ENCODE results near the gene PIKFYVE. TPM values are rescaled to one million over a fixed set of nuclear protein-coding genes. Genes with fewer than 3 reads are reported as not detected.
A peak's percentile ranks its signal among the peaks of the same experiment; 100 is the strongest.

PIKFYVE gene
- total RNA-seq, 1 experiment from 2014 or later, result 27.2 TPM

GRCh38 chr2:208252716-208253492, 13.2 kb upstream of the PIKFYVE start:
- Histone ChIP-seq H3K79me1 (ENCODE audit: insufficient read depth, low read depth, low read length, poor library complexity, severe bottlenecking) (peaks cover 7% of the 10 kb centered on the region), H3K23me2 (ENCODE audit: insufficient read length, low read depth, low read length, poor library complexity, severe bottlenecking) (peaks cover 6% of the 10 kb centered on the region), H2AFZ (ENCODE audit: low read length) (no peak overlapping the region), H2BK12ac (ENCODE audit: insufficient read length, low read depth, low read length) (no peak overlapping the region), H4K20me1 (ENCODE audit: control insufficient read depth, insufficient read depth, insufficient read length) (no peaks in the 10 kb centered on the region), H3K27ac (ENCODE audit: insufficient read length, low read depth, low read length) (no peak overlapping the region), H4K5ac (ENCODE audit: insufficient read length, low read depth, low read length) (no peak overlapping the region), H3K9ac (ENCODE audit: extremely low read depth, insufficient read length, low read length) (no peak overlapping the region), H3K4me2 (ENCODE audit: insufficient read depth, insufficient read length, low read length) (peak overlapping the region; percentile 79), H3K18ac (ENCODE audit: insufficient read length, low read depth, low read length) (no peak overlapping the region), H3K4ac (ENCODE audit: low read depth, low read length) (no peak overlapping the region), H3K4me1 (ENCODE audit: insufficient read depth, low read length) (peaks cover 2% of the 10 kb centered on the region; the same call in 1 of the 2 replicates), H3K23ac (ENCODE audit: insufficient read length, low read depth, low read length) (no peak overlapping the region), H2BK120ac (ENCODE audit: low read depth, low read length, poor library complexity, severe bottlenecking) (no peak overlapping the region), H2BK20ac (ENCODE audit: low read depth, low read length, poor library complexity, severe bottlenecking) (no peak overlapping the region), H3K14ac (ENCODE audit: insufficient read depth, low read length) (no peak overlapping the region), H2AK5ac (ENCODE audit: insufficient read length, low read length) (no peak overlapping the region), H4K8ac (replicated peaks; ENCODE audit: insufficient read length, low read depth, low read length) (no peak overlapping the region), H2BK5ac (ENCODE audit: insufficient read length, low read length) (no peak overlapping the region), H3K79me2 (ENCODE audit: insufficient read depth, low read length) (peaks cover 11% of the 10 kb centered on the region; the same call in 1 of the 2 replicates), H2BK15ac (ENCODE audit: low read depth, low read length) (no peak overlapping the region), H3T11ph (ENCODE audit: low read length) (no peak overlapping the region), H3K56ac (ENCODE audit: insufficient read length, low read depth, low read length) (no peak overlapping the region), H3K27me3 (ENCODE audit: insufficient read depth, low read length) (no peaks in the 10 kb centered on the region), H4K91ac (ENCODE audit: insufficient read length, low read depth, low read length) (no peak overlapping the region), H3K9me3 (ENCODE audit: control insufficient read depth, low read depth, low read length) (no peaks in the 10 kb centered on the region)
- no peak for DNase-seq
- Mint-ChIP-seq H3K4me1 (peaks cover 43 to 49% of the 10 kb centered on the region in 2 experiments), H3K27ac (peak overlapping the region; percentile 19 to 85 (median 85); a peak in 6 of 7 replicates), H3K4me3 (peak overlapping the region; percentile 97 to 99), H3K27me3 (ENCODE audit: low read depth) (no peaks in the 10 kb centered on the region), H3K9me3 (no peaks in the 10 kb centered on the region), H3K36me3 (ENCODE audit: insufficient read depth in 1 of 3, low read depth in 3 of 3) (peaks cover 43 to 59% (median 54%) of the 10 kb centered on the region in 3 experiments; a peak in 6 of 7 replicates)
- TF ChIP-seq, protein P1, sequence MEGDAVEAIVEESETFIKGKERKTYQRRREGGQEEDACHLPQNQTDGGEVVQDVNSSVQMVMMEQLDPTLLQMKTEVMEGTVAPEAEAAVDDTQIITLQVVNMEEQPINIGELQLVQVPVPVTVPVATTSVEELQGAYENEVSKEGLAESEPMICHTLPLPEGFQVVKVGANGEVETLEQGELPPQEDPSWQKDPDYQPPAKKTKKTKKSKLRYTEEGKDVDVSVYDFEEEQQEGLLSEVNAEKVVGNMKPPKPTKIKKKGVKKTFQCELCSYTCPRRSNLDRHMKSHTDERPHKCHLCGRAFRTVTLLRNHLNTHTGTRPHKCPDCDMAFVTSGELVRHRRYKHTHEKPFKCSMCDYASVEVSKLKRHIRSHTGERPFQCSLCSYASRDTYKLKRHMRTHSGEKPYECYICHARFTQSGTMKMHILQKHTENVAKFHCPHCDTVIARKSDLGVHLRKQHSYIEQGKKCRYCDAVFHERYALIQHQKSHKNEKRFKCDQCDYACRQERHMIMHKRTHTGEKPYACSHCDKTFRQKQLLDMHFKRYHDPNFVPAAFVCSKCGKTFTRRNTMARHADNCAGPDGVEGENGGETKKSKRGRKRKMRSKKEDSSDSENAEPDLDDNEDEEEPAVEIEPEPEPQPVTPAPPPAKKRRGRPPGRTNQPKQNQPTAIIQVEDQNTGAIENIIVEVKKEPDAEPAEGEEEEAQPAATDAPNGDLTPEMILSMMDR (conservative IDR thresholded peaks at IDR 0.05), result no peak
- no CpG with 5 or more reads among the region's 3 CpGs for WGBS (ENCODE audit: extremely low coverage, insufficient read length, low lambda C conversion rate)
